Tibial nerve (tissue), 4 donors: ENCODE measurements around the gene ERN1.

Experiments
- EP300 ChIP-seq, 2 donors: sonication (generic); formaldehyde crosslinking; IDR thresholded peaks; one replicate each; pipeline ENCODE4 v1.6.1; 2017; ENCODE audit warnings: antibody characterized with exemption in 2 of 2, mild to moderate bottlenecking in 1 of 2
- TF ChIP-seq, protein P1 (sequence below), 5 experiments: fragments of 200-600 bp in 3 of 5; fragments of 450-650 bp in 2 of 5; sonication (generic) in 3 of 5; IDR thresholded peaks; one replicate each; pipeline ENCODE4 v1.5.1; 2016 to 2019; ENCODE audit warnings: antibody characterized with exemption in 5 of 5, mild to moderate bottlenecking in 3 of 5, moderate library complexity in 2 of 5

DNA sequence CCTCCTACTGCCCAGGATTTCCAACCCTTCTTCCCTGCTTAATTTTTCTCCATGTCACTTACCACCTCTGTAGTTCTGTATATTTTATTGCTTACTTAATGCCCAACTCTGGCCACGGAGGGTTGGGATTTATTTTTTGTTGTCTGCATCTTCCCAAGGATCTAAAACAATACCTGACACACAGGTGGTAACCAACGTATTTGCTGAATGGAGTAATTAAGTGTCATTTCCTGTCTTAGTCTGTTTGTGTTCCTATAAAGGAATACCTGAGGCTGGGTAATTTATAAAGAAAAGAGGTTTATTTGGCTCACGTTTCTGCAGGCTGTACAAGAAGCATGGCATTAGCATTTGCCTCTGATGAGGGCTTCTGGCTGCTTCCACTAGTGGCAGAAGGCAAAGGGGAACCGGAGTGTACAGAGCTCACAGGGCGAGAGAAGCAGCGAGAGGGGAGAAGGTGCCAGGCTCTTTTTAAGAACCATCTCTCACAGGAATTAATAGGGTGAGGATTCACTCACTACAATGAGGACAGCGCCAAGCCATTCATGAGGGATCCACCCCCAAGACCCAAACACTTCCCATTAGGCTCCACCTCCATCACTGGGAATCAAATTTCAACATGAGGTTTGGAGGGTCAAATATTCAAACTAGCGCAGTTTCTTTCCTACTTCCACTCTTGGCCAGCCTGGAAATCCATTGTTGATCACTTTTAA lies 44.8 kb downstream of the ERN1 start:
- TF ChIP-seq, protein P1, sequence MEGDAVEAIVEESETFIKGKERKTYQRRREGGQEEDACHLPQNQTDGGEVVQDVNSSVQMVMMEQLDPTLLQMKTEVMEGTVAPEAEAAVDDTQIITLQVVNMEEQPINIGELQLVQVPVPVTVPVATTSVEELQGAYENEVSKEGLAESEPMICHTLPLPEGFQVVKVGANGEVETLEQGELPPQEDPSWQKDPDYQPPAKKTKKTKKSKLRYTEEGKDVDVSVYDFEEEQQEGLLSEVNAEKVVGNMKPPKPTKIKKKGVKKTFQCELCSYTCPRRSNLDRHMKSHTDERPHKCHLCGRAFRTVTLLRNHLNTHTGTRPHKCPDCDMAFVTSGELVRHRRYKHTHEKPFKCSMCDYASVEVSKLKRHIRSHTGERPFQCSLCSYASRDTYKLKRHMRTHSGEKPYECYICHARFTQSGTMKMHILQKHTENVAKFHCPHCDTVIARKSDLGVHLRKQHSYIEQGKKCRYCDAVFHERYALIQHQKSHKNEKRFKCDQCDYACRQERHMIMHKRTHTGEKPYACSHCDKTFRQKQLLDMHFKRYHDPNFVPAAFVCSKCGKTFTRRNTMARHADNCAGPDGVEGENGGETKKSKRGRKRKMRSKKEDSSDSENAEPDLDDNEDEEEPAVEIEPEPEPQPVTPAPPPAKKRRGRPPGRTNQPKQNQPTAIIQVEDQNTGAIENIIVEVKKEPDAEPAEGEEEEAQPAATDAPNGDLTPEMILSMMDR (IDR thresholded peaks at IDR 0.05), result no peak
- no peak for TF ChIP-seq EP300 (IDR thresholded peaks at IDR 0.05)
